Esophagus muscularis mucosa (tissue), 3 donors: ENCODE data around the gene LYSMD1.

Experiments used
- CTCF ChIP-seq, 3 experiments: fragments of 200-600 bp in 2 of 3; fragments of 450-650 bp in 1 of 3; sonication (generic) in 2 of 3; IDR thresholded peaks; one replicate each; pipeline ENCODE4 v1.5.1; 2017 to 2019; ENCODE audit warnings: antibody characterized with exemption in 3 of 3, mild to moderate bottlenecking in 2 of 3, moderate library complexity in 1 of 3
- EP300 ChIP-seq: sonication (generic); formaldehyde crosslinking; IDR thresholded peaks from one replicate; pipeline ENCODE4 v1.6.1; 2017; ENCODE audit warnings: antibody characterized with exemption

- TF ChIP-seq CTCF (IDR thresholded peaks at IDR 0.05) (no peak), EP300 (no peak)
Observed at GRCh38 chr1:151142411-151143056, 23.2 kb downstream of the LYSMD1 start.
